ENCODE data around the gene UBP1. TPM values are rescaled to one million over a fixed set of nuclear protein-coding genes. Genes with fewer than 3 reads are reported as not detected.
"Not testable (repeated sequence)": the region's sequence is repeated elsewhere in the genome, so short reads cannot be mapped to it uniquely, and the experiment has no call there.

Gene UBP1
- total and polyA plus RNA-seq, 12 donors: 23.7 to 74.5 (median 44.3) TPM

GRCh38 chr3:33419948-33420347, 20.3 kb downstream of the UBP1 start:
- no peak overlapping the region for H3K4me3 ChIP-seq
- H3K36me3 ChIP-seq (replicated peaks in 1 of 2): peaks cover 0 to 12% of the 10 kb centered on the region in 2 donors
- no peaks in the 10 kb centered on the region for H3K27me3 ChIP-seq
- H3K27ac ChIP-seq: no peak overlapping the region
- intact Hi-C loops (cut with DNase I): no loop called here
- TF ChIP-seq, protein P1, sequence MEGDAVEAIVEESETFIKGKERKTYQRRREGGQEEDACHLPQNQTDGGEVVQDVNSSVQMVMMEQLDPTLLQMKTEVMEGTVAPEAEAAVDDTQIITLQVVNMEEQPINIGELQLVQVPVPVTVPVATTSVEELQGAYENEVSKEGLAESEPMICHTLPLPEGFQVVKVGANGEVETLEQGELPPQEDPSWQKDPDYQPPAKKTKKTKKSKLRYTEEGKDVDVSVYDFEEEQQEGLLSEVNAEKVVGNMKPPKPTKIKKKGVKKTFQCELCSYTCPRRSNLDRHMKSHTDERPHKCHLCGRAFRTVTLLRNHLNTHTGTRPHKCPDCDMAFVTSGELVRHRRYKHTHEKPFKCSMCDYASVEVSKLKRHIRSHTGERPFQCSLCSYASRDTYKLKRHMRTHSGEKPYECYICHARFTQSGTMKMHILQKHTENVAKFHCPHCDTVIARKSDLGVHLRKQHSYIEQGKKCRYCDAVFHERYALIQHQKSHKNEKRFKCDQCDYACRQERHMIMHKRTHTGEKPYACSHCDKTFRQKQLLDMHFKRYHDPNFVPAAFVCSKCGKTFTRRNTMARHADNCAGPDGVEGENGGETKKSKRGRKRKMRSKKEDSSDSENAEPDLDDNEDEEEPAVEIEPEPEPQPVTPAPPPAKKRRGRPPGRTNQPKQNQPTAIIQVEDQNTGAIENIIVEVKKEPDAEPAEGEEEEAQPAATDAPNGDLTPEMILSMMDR (IDR thresholded peaks at IDR 0.05): no peak
- no peak for TF ChIP-seq POLR2A (IDR thresholded peaks at IDR 0.05)
- no peak for DNase-seq
- H3K9me3 ChIP-seq (replicated peaks in 1 of 3): no peaks in the 10 kb centered on the region
- H3K4me1 ChIP-seq (replicated peaks in 1 of 2): peaks cover 4 to 9% of the 10 kb centered on the region in 2 donors
- 48 to 84% (median 81%) methylated on average over 1 of the region's 1 CpG for WGBS, 4 donors

GRCh38 chr3:33417066-33417673, 23.0 kb downstream of the UBP1 start:
- TF ChIP-seq, protein P1 (IDR thresholded peaks at IDR 0.05): no peak
- no peak for TF ChIP-seq POLR2A (IDR thresholded peaks at IDR 0.05)
- WGBS, 4 donors: 72 to 84% (median 76%) methylated on average over 3 of the region's 3 CpGs
- DNase-seq: no peak

DNA sequence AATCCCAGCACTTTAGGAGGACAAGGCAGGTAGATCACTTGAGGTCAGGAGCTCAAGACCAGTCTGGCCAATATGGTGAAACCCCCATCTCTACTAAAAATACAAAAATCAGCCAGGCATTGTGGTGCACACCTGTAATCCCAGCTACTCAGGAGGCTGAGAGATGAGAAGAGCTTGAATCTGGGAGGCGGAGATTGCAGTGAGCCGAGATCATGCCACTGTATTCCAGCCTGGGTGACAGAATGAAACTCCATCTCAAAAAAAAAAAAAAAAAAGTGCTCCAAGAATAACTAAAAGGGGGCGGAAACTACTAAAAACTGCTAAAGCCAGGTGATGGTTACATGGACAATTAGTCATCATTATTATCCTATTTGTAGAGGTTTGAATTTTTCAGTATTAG, 29.4 kb downstream of the UBP1 start:
- H3K27me3 ChIP-seq; H3K9me3 ChIP-seq (replicated peaks in 1 of 3); H3K4me3 ChIP-seq; intact Hi-C loops (cut with DNase I); H3K4me1 ChIP-seq (replicated peaks in 1 of 2); H3K27ac ChIP-seq; DNase-seq: not testable (repeated sequence)
- WGBS, 4 donors: 94 to 100% (median 98%) methylated on average over 3 of the region's 3 CpGs
- peaks cover 0 to 53% of the 10 kb centered on the region in 2 donors for H3K36me3 ChIP-seq (replicated peaks in 1 of 2)

More at GRCh38 chr3:33417066-33417673, 23.0 kb downstream of the UBP1 start:
- Histone ChIP-seq H3K4me1 (replicated peaks in 1 of 2) (peaks cover 0 to 2% of the 10 kb centered on the region in 2 donors), H3K9me3 (replicated peaks in 1 of 3) (no peaks in the 10 kb centered on the region), H3K27ac (no peak overlapping the region), H3K4me3 (no peak overlapping the region), H3K36me3 (replicated peaks in 1 of 2) (peaks cover 0 to 7% of the 10 kb centered on the region in 2 donors), H3K27me3 (no peaks in the 10 kb centered on the region)
- intact Hi-C loops (cut with DNase I): no loop called here

DNA sequence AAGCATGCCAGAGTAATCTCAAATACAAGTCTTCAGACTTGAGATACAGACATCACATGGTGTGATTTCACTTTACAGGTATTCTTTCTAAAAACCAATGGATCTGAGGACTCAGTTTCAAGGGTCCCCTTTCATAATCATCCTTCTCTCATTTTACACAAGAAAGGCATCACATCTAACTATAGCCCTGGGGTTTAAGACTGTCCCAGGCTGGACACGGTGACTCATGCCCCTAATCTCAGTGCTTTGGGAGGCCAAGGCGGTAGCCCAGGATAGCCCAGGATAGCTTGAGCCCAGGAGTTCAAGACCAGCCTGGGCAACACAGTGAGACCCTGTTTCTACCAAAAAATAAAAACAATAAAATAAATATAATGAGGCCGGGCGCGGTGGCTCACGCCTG, 36.4 kb downstream of the UBP1 start:
- Histone ChIP-seq H3K4me3 (no peak overlapping the region), H3K9me3 (replicated peaks in 1 of 3) (no peaks in the 10 kb centered on the region), H3K27ac (no peak overlapping the region), H3K4me1 (replicated peaks in 1 of 2) (no peaks in the 10 kb centered on the region), H3K27me3 (no peaks in the 10 kb centered on the region), H3K36me3 (replicated peaks in 1 of 2) (peaks cover 0 to 85% of the 10 kb centered on the region in 2 donors)
- DNase-seq: no peak
- TF ChIP-seq, protein P1 (IDR thresholded peaks at IDR 0.05): no peak
- no peak for TF ChIP-seq POLR2A (IDR thresholded peaks at IDR 0.05)
- intact Hi-C loops (cut with DNase I): no loop called here
- WGBS, 4 donors: 90 to 98% (median 96%) methylated on average over 6 of the region's 6 CpGs

DNA sequence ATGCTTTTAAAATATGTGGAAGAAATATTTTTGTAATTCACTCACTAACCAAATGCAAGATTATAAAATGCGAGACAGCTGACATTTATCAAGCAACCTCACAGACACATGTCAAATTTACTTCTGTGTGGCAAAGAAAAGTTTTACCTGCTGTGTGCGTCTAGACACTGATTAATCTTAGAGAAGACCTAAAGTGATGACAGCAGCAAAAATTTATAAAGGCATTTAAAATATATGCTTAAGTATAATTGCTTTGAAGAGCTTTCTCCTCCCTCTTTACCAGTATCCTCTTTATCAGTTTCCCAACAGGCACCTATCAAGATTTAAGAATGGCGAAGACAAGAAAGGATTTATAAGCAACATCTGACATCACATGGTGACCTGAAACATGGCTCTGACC, 37.3 kb downstream of the UBP1 start:
- Histone ChIP-seq H3K36me3 (replicated peaks in 1 of 2) (peaks cover 0 to 85% of the 10 kb centered on the region in 2 donors), H3K4me1 (replicated peaks in 1 of 2) (no peaks in the 10 kb centered on the region), H3K27me3 (no peaks in the 10 kb centered on the region), H3K27ac (no peak overlapping the region), H3K9me3 (replicated peaks in 1 of 3) (no peaks in the 10 kb centered on the region), H3K4me3 (no peak overlapping the region)
- DNase-seq: no peak
- WGBS, 4 donors: 86 to 96% (median 91%) methylated on average over 3 of the region's 3 CpGs
- TF ChIP-seq, protein P1 (IDR thresholded peaks at IDR 0.05): no peak
- no peak for TF ChIP-seq POLR2A (IDR thresholded peaks at IDR 0.05)
- intact Hi-C loops (cut with DNase I): no loop called here
